Esophagus muscularis mucosa (tissue), 3 donors: Measurements from ENCODE around the gene IL6.
"Not testable (repeated sequence)": the region's sequence is repeated elsewhere in the genome, so short reads cannot be mapped to it uniquely, and the experiment has no call there.

Experiments
- CTCF ChIP-seq, 3 experiments: fragments of 200-600 bp in 2 of 3; fragments of 450-650 bp in 1 of 3; sonication (generic) in 2 of 3; IDR thresholded peaks; one replicate each; pipeline ENCODE4 v1.5.1; 2017 to 2019; ENCODE audit warnings: antibody characterized with exemption in 3 of 3, mild to moderate bottlenecking in 2 of 3, moderate library complexity in 1 of 3
- POLR2AphosphoS5 ChIP-seq, 2 donors: sonication (generic); formaldehyde crosslinking; IDR thresholded peaks; one replicate each; pipeline ENCODE4 v1.6.1; 2017; ENCODE audit warnings: antibody characterized with exemption in 2 of 2

GRCh38 chr7:22704722-22705121, 22.3 kb upstream of the IL6 start:
- not testable (repeated sequence) for TF ChIP-seq POLR2AphosphoS5, CTCF (IDR thresholded peaks at IDR 0.05)
